ENCODE measurements around the gene EEFSEC. TPM values are rescaled to one million over a fixed set of nuclear protein-coding genes. Genes with fewer than 3 reads are reported as not detected.

The EEFSEC gene
- total RNA-seq, 1 experiment from 2014 or later: 14.6 TPM

- Mint-ChIP-seq H3K9me3 (ENCODE audit: unreplicated experiment) (no peaks in the 10 kb centered on the region), H3K27me3 (ENCODE audit: insufficient read depth, unreplicated experiment) (no peaks in the 10 kb centered on the region), H3K4me1 (ENCODE audit: insufficient read depth, unreplicated experiment) (no peaks in the 10 kb centered on the region), H3K36me3 (ENCODE audit: insufficient read depth, unreplicated experiment) (peaks cover 7% of the 10 kb centered on the region), H3K4me3 (ENCODE audit: unreplicated experiment) (no peak overlapping the region), H3K27ac (ENCODE audit: low read depth, unreplicated experiment) (no peak overlapping the region)
- TF ChIP-seq CTCF (IDR thresholded peaks at IDR 0.05; ENCODE audit: unreplicated experiment): no peak
- no TSS peak for BruUV-seq (replicated peaks)
- intact Hi-C loops (cut with micrococcal nuclease): no loop called here
- no peak for DNase-seq (ENCODE audit: unreplicated experiment)
- ChIA-PET POLR2A (interaction anchor here (1.2 kb wide), 1 partner anchor 9 kb away, joined by 3 read pairs; no protein-coding TSS in a partner anchor), CTCF (interaction anchor here (0.5 to 1.5 kb wide), 3 partner anchors 61 to 396 kb away, joined by 3 to 4 read pairs (median 3); no protein-coding TSS in a partner anchor)
Observed at GRCh38 chr3:128281056-128281455, 127.8 kb downstream of the EEFSEC start.

- DNase-seq (ENCODE audit: unreplicated experiment): no peak
- Mint-ChIP-seq H3K27me3 (ENCODE audit: insufficient read depth, unreplicated experiment) (no peaks in the 10 kb centered on the region), H3K4me3 (ENCODE audit: unreplicated experiment) (no peak overlapping the region), H3K27ac (ENCODE audit: low read depth, unreplicated experiment) (no peak overlapping the region), H3K9me3 (ENCODE audit: unreplicated experiment) (no peaks in the 10 kb centered on the region), H3K36me3 (ENCODE audit: insufficient read depth, unreplicated experiment) (peaks cover 7% of the 10 kb centered on the region), H3K4me1 (ENCODE audit: insufficient read depth, unreplicated experiment) (no peaks in the 10 kb centered on the region)
- no TSS peak for BruUV-seq (replicated peaks)
- TF ChIP-seq CTCF (IDR thresholded peaks at IDR 0.05; ENCODE audit: unreplicated experiment): no peak
- intact Hi-C loops (cut with micrococcal nuclease): no loop called here
- POLR2A ChIA-PET: interaction anchor here (0.7 to 1.2 kb wide), 2 partner anchors 9 to 718 kb away, joined by 3 read pairs; no protein-coding TSS in a partner anchor
- CTCF ChIA-PET: interaction anchor here (0.5 to 1.5 kb wide), 3 partner anchors 314 to 582 kb away, joined by 3 to 4 read pairs (median 3); no protein-coding TSS in a partner anchor
Observed at GRCh38 chr3:128281461-128282367, 128.4 kb downstream of the EEFSEC start.

GRCh38 chr3:128282380-128283196 is 129.3 kb downstream of the EEFSEC start:
- CTCF ChIA-PET: no interaction called here
- H3K4me1 Mint-ChIP-seq (ENCODE audit: insufficient read depth, unreplicated experiment): no peaks in the 10 kb centered on the region
- no peak for TF ChIP-seq CTCF (IDR thresholded peaks at IDR 0.05; ENCODE audit: unreplicated experiment)
- no peak for DNase-seq (ENCODE audit: unreplicated experiment)
- POLR2A ChIA-PET: no interaction called here
- no peak overlapping the region for H3K4me3 Mint-ChIP-seq (ENCODE audit: unreplicated experiment)
- H3K9me3 Mint-ChIP-seq (ENCODE audit: unreplicated experiment): no peaks in the 10 kb centered on the region
- no peaks in the 10 kb centered on the region for H3K27me3 Mint-ChIP-seq (ENCODE audit: insufficient read depth, unreplicated experiment)
- no TSS peak for BruUV-seq (replicated peaks)
- no peak overlapping the region for H3K27ac Mint-ChIP-seq (ENCODE audit: low read depth, unreplicated experiment)
- H3K36me3 Mint-ChIP-seq (ENCODE audit: insufficient read depth, unreplicated experiment): peaks cover 7% of the 10 kb centered on the region
- intact Hi-C loops (cut with micrococcal nuclease): no loop called here

GRCh38 chr3:128283421-128283820 is 130.1 kb downstream of the EEFSEC start:
- no peak for DNase-seq (ENCODE audit: unreplicated experiment)
- TF ChIP-seq CTCF (IDR thresholded peaks at IDR 0.05; ENCODE audit: unreplicated experiment): no peak
- Mint-ChIP-seq H3K27me3 (ENCODE audit: insufficient read depth, unreplicated experiment) (no peaks in the 10 kb centered on the region), H3K4me1 (ENCODE audit: insufficient read depth, unreplicated experiment) (no peaks in the 10 kb centered on the region), H3K4me3 (ENCODE audit: unreplicated experiment) (no peak overlapping the region), H3K27ac (ENCODE audit: low read depth, unreplicated experiment) (no peak overlapping the region), H3K9me3 (ENCODE audit: unreplicated experiment) (no peaks in the 10 kb centered on the region), H3K36me3 (ENCODE audit: insufficient read depth, unreplicated experiment) (peaks cover 7% of the 10 kb centered on the region)
- intact Hi-C loops (cut with micrococcal nuclease): no loop called here
- CTCF ChIA-PET: interaction anchor here (0.6 kb wide), 1 partner anchor 167 kb away, joined by 3 read pairs; no protein-coding TSS in a partner anchor
- POLR2A ChIA-PET: no interaction called here
- BruUV-seq (replicated peaks): no TSS peak

Data from MCF 10A (cell line).